IMR-90 (cell line): Measurements from ENCODE around the gene SPRR2G. TPM values are rescaled to one million over a fixed set of nuclear protein-coding genes. Genes with fewer than 3 reads are reported as not detected.

Experiments
- ATAC-seq: fragments of 200-7000 bp; cut with Tn5 transposase; 2 replicates; pipeline ENCODE4 v1.9.1; 2020; ENCODE audit warnings: low read depth, mild to moderate bottlenecking, moderate library complexity
- BruUV-seq: library from RNA; stranded (reverse); fragments of 400-500 nt; replicated peaks from 2 replicates; lab custom pipeline; 2021; lab: Mats Ljungman, UMichigan
- CTCF ChIA-PET: fragments of 300-600 bp; formaldehyde crosslinking; extraction: SDS; loops from one replicate; lab custom pipeline; 2021; ENCODE audit warnings: antibody characterized with exemption; lab: Yijun Ruan, JAX
- POLR2A ChIA-PET: fragments of 300-600 bp; sonication (Branson Sonifier 250); formaldehyde crosslinking; loops from one replicate; lab custom pipeline; 2022; ENCODE audit warnings: antibody characterized with exemption; ENCODE audit not compliant: unreplicated experiment; lab: Charles Lee
- DNase-seq: peaks from one replicate; pipeline ENCODE4 v3.0.0; 2013
- H2AFZ ChIP-seq: replicated peaks from 2 replicates; pipeline ENCODE3; 2013; ENCODE audit warnings: low read length, mild to moderate bottlenecking; ENCODE audit not compliant: poor library complexity
- H2AK5ac ChIP-seq: 2 replicates; pipeline ENCODE4 v1.6.1; 2013; ENCODE audit warnings: low read depth, low read length, inconsistent platforms
- H2AK9ac ChIP-seq: replicated peaks from 2 replicates; pipeline ENCODE3; 2013; ENCODE audit warnings: mild to moderate bottlenecking, low read depth, low read length, moderate library complexity; ENCODE audit not compliant: poor library complexity
- H2BK120ac ChIP-seq: 2 replicates; pipeline ENCODE4 v1.6.1; 2013; ENCODE audit warnings: low read depth, low read length, inconsistent platforms
- H2BK15ac ChIP-seq: 3 replicates; pipeline ENCODE4 v1.6.1; 2013; ENCODE audit warnings: low read depth, low read length, inconsistent platforms
- H2BK20ac ChIP-seq: 2 replicates; pipeline ENCODE4 v1.6.1; 2013; ENCODE audit warnings: low read depth, mild to moderate bottlenecking, inconsistent platforms, low read length, moderate library complexity
- H2BK5ac ChIP-seq: 2 replicates; pipeline ENCODE4 v1.6.1; 2013; ENCODE audit warnings: mild to moderate bottlenecking, low read depth, low read length, inconsistent platforms; ENCODE audit not compliant: poor library complexity, severe bottlenecking
- H3K14ac ChIP-seq: replicated peaks from 2 replicates; pipeline ENCODE4 v1.6.1; 2013; ENCODE audit warnings: low read depth, low read length, inconsistent platforms
- H3K18ac ChIP-seq: 2 replicates; pipeline ENCODE4 v1.6.1; 2013; ENCODE audit warnings: low read depth, low read length, control low read depth
- H3K23ac ChIP-seq: 2 replicates; pipeline ENCODE4 v1.6.1; 2013; ENCODE audit warnings: low read depth, low read length, inconsistent platforms
- H3K27ac ChIP-seq: 2 replicates; pipeline ENCODE4 v1.5.1; 2013; ENCODE audit warnings: mild to moderate bottlenecking, control low read depth, low read length; ENCODE audit not compliant: insufficient read depth
- H3K27me3 ChIP-seq: 2 replicates; pipeline ENCODE4 v1.6.1; 2013; ENCODE audit warnings: low read length; ENCODE audit not compliant: control insufficient read depth, insufficient read depth
- H3K36me3 ChIP-seq: 2 replicates; pipeline ENCODE4 v1.6.1; 2013; ENCODE audit warnings: low read length, mixed read lengths; ENCODE audit not compliant: control insufficient read depth, insufficient read depth
- H3K4ac ChIP-seq: 2 replicates; pipeline ENCODE4 v1.6.1; 2013; ENCODE audit warnings: low read depth, low read length, inconsistent platforms
- H3K4me1 ChIP-seq: 2 replicates; pipeline ENCODE4 v1.6.1; 2013; ENCODE audit warnings: low read length, mixed read lengths; ENCODE audit not compliant: control insufficient read depth, insufficient read depth
- H3K4me2 ChIP-seq: 2 replicates; pipeline ENCODE4 v1.6.1; 2013; ENCODE audit warnings: low read depth, mild to moderate bottlenecking, control low read depth, low read length, moderate library complexity
- H3K4me3 ChIP-seq: 2 replicates; pipeline ENCODE4 v1.5.1; 2013; ENCODE audit warnings: low read depth, mild to moderate bottlenecking, control low read depth, low read length, moderate library complexity; ENCODE audit not compliant: insufficient read depth
- H3K56ac ChIP-seq: 2 replicates; pipeline ENCODE4 v1.6.1; 2013; ENCODE audit warnings: low read length, inconsistent platforms; ENCODE audit not compliant: insufficient read depth; ENCODE audit errors: extremely low read depth
- H3K79me1 ChIP-seq, 2 experiments: 2 replicates each; pipeline ENCODE4 v1.6.1; 2013; ENCODE audit warnings: low read length in 2 of 2, inconsistent platforms in 1 of 2, low read depth in 1 of 2
- H3K9ac ChIP-seq: 2 replicates; pipeline ENCODE4 v1.6.1; 2013; ENCODE audit warnings: low read depth, low read length, control low read depth
- H3K9me1 ChIP-seq: 2 replicates; pipeline ENCODE4 v1.6.1; 2013; ENCODE audit warnings: low read length, inconsistent platforms; ENCODE audit not compliant: insufficient read depth
- H3K9me3 ChIP-seq: 2 replicates; pipeline ENCODE4 v1.6.1; 2013; ENCODE audit warnings: low read length; ENCODE audit not compliant: control insufficient read depth, insufficient read depth
- H4K20me1 ChIP-seq: 2 replicates; pipeline ENCODE4 v1.6.1; 2013; ENCODE audit warnings: low read length, inconsistent platforms; ENCODE audit not compliant: insufficient read depth
- H4K5ac ChIP-seq: 2 replicates; pipeline ENCODE4 v1.6.1; 2013; ENCODE audit warnings: mild to moderate bottlenecking, low read depth, low read length, control low read depth
- H4K8ac ChIP-seq, 2 experiments: 2 replicates each; pipeline ENCODE4 v1.6.1; 2013; ENCODE audit warnings: low read depth in 2 of 2, low read length in 2 of 2, control low read depth in 1 of 2, inconsistent platforms in 1 of 2
- H4K91ac ChIP-seq: 2 replicates; pipeline ENCODE4 v1.6.1; 2013; ENCODE audit warnings: low read depth, low read length, inconsistent platforms; ENCODE audit not compliant: insufficient read depth
- CEBPB ChIP-seq: IDR thresholded peaks from 2 replicates; pipeline ENCODE4 v1.6.1; 2012; ENCODE audit warnings: low read depth, low read length, improper control_type of control experiment
- FOS ChIP-seq: fragments of 150-350 bp; IDR thresholded peaks from 2 replicates; pipeline ENCODE4 v1.6.1; 2016; ENCODE audit warnings: low read depth, low read length
- MAFK ChIP-seq: IDR thresholded peaks from 2 replicates; pipeline ENCODE4 v1.6.1; 2012; ENCODE audit warnings: low read depth, low read length, improper control_type of control experiment
- MAZ ChIP-seq: IDR thresholded peaks from 2 replicates; pipeline ENCODE4 v1.6.1; 2012; ENCODE audit warnings: low read depth, mild to moderate bottlenecking, low read length, improper control_type of control experiment, moderate library complexity, borderline replicate concordance
- NFE2L2 ChIP-seq: fragments of 150-350 bp; IDR thresholded peaks from 2 replicates; pipeline ENCODE4 v1.6.1; 2016; ENCODE audit warnings: low read depth, mild to moderate bottlenecking, low read length
- RAD21 ChIP-seq: IDR thresholded peaks from 2 replicates; pipeline ENCODE4 v1.6.1; 2012; ENCODE audit warnings: low read length, improper control_type of control experiment
- RFX5 ChIP-seq: IDR thresholded peaks from 2 replicates; pipeline ENCODE4 v1.8.0; 2012; ENCODE audit warnings: low read depth, mild to moderate bottlenecking, low read length, moderate library complexity
- dilution Hi-C: fragments of 300-500 bp; cut with HindIII; formaldehyde crosslinking; loops from one replicate; pipeline ENCODE4 v1.14.3; 2018; ENCODE audit warnings: low sequenced_read_pairs; ENCODE audit not compliant: unreplicated experiment
- in situ Hi-C: fragments of 300-500 bp; cut with MboI; formaldehyde crosslinking; loops from 3 replicates; pipeline ENCODE4 v1.14.3; 2019; ENCODE audit warnings: low sequenced_read_pairs, inconsistent platforms, mixed read lengths
- intact Hi-C: fragments of 100-400 bp; cut with micrococcal nuclease; formaldehyde crosslinking; loops from 2 replicates; pipeline ENCODE4 v1.10.0; 2022
- polyA plus RNA-seq, 3 experiments: library from polyadenylated mRNA; depleted of rRNA; stranded (reverse); fragments of >200 nt; gene quantifications; 2 replicates each; pipeline ENCODE4 v1.2.3, GENCODE V29; 2012; ENCODE audit warnings: low replicate concordance in 1 of 3
- total RNA-seq: library from RNA; depleted of rRNA; stranded (reverse); fragments of >200 nt; gene quantifications from 2 replicates; pipeline ENCODE4 v1.2.3, GENCODE V29; 2012

SPRR2G gene
- total and polyA plus RNA-seq, 2 of the 4 experiments (the other 2 are of a cell fraction) = not detected

GRCh38 chr1:153174624-153175023 lies 23.9 kb upstream of the SPRR2G start:
- Histone ChIP-seq H2BK20ac (no peak overlapping the region), H3K27ac (no peak overlapping the region), H3K4me1 (no peaks in the 10 kb centered on the region), H3K4ac (no peak overlapping the region), H3K9me1 (no peaks in the 10 kb centered on the region), H2AFZ (no peak overlapping the region), H2AK5ac (no peak overlapping the region), H3K36me3 (no peaks in the 10 kb centered on the region), H3K79me1 (no peaks in the 10 kb centered on the region), H4K91ac (no peak overlapping the region), H3K14ac (no peak overlapping the region), H4K5ac (no peak overlapping the region), H3K4me2 (no peak overlapping the region), H3K56ac (no peak overlapping the region), H3K9ac (no peak overlapping the region), H4K8ac (no peak overlapping the region), H2BK5ac (no peak overlapping the region), H3K23ac (no peak overlapping the region), H2AK9ac (no peak overlapping the region), H3K27me3 (no peaks in the 10 kb centered on the region), H3K9me3 (no peaks in the 10 kb centered on the region), H2BK120ac (no peak overlapping the region), H3K4me3 (no peak overlapping the region), H2BK15ac (no peak overlapping the region), H4K20me1 (no peaks in the 10 kb centered on the region), H3K18ac (no peak overlapping the region)
- in situ Hi-C loops (no loop called here), dilution Hi-C loops (no loop called here), intact Hi-C loops (no loop called here)
- no TSS peak for BruUV-seq
- POLR2A ChIA-PET = no interaction called here
- ATAC-seq (no peak), DNase-seq (no peak)
- CTCF ChIA-PET = no interaction called here
- TF ChIP-seq RFX5 (no peak), MAZ (no peak), FOS (no peak), NFE2L2 (no peak), RAD21 (no peak), CEBPB (no peak), MAFK (no peak)
